22Rv1 (cell line): ENCODE measurements around the gene SPEM1.
"Not testable (repeated sequence)": the region's sequence is repeated elsewhere in the genome, so short reads cannot be mapped to it uniquely, and the experiment has no call there.

Experiments
- H3K27ac ChIP-seq: fragments of 450-650 bp; 2 replicates; pipeline ENCODE4 v1.5.1; 2017
- ZFX ChIP-seq: fragments of 450-650 bp; IDR thresholded peaks from 2 replicates; pipeline ENCODE4 v1.6.1; 2017; ENCODE audit warnings: antibody characterized with exemption, borderline replicate concordance
- TF ChIP-seq, protein P1 (sequence below): fragments of 450-650 bp; IDR thresholded peaks from 2 replicates; pipeline ENCODE4 v1.5.1; 2017; ENCODE audit warnings: mild to moderate bottlenecking

The SPEM1 gene

DNA sequence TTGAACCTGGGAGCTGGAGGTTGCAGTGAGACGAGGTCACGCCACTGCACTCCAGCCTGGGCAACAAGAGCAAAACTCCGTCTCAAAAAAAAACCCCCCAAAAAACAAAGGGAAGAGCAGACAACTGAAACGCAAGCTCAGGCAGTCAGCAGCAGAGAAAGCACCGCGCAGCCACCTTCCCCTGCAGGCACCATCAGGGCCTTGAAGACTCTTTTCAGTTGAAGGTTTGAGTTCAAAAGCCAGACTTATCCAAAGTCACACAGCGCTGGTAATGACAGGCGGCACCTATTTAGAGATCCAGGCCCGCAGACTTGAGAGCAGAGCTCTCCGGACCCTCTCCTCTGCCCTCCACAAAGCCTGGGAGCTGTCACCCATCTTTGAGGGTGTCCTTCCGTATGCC, 48.2 kb downstream of the SPEM1 start:
- no peak for TF ChIP-seq ZFX
- TF ChIP-seq, protein P1, sequence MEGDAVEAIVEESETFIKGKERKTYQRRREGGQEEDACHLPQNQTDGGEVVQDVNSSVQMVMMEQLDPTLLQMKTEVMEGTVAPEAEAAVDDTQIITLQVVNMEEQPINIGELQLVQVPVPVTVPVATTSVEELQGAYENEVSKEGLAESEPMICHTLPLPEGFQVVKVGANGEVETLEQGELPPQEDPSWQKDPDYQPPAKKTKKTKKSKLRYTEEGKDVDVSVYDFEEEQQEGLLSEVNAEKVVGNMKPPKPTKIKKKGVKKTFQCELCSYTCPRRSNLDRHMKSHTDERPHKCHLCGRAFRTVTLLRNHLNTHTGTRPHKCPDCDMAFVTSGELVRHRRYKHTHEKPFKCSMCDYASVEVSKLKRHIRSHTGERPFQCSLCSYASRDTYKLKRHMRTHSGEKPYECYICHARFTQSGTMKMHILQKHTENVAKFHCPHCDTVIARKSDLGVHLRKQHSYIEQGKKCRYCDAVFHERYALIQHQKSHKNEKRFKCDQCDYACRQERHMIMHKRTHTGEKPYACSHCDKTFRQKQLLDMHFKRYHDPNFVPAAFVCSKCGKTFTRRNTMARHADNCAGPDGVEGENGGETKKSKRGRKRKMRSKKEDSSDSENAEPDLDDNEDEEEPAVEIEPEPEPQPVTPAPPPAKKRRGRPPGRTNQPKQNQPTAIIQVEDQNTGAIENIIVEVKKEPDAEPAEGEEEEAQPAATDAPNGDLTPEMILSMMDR: no peak

DNA sequence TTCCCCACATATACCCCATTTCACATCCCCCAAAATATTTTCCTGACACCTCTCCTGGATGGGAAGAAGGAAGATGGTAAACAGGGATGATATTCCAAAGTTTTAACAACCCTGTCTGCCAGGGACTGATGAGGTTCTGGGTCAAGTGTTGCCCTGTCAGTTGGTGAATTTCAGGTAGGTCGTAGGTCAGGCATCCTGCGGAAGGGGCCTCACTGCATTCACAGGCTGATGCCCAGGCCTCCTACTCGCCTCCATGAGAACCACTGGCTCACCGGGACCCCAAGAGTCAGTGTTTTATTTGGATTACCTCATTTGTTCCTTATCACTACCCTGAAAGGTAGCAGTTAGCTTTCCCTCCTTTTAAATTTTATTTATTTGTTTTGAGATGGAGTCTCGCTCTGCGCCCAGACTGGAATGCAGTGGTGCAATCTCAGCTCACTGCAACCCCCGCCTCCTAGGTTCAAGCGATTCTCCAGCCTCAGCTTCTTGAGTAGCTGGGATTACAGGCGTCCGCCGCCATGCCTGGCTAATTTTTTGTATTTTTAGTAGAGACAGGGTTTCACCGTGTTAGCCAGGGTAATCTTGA, 48.8 kb downstream of the SPEM1 start:
- no peak overlapping the region for H3K27ac ChIP-seq
- TF ChIP-seq, protein P1: no peak
- TF ChIP-seq ZFX: no peak

More for the DNA sequence above, 48.2 kb downstream of the SPEM1 start:
- no peak overlapping the region for H3K27ac ChIP-seq

DNA sequence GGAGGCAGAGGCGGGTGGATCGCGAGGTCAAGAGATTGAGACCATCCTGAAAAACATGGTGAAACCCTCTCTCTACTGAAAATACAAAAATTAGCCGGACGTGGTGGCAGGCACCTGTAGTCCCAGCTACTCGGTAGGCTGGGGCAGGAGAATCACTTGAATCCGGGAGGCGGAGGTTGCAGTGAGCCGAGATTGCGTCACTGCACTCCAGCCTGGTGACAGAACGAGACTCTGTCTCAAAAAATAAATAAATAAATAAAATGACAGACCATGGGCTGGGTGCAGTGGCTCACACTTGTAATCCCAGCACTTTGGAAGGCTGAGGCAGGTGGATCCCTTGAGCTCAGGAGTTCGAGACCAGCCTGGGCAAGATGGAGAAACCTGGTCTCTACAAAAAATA, 49.7 kb downstream of the SPEM1 start:
- H3K27ac ChIP-seq: not testable (repeated sequence)

DNA sequence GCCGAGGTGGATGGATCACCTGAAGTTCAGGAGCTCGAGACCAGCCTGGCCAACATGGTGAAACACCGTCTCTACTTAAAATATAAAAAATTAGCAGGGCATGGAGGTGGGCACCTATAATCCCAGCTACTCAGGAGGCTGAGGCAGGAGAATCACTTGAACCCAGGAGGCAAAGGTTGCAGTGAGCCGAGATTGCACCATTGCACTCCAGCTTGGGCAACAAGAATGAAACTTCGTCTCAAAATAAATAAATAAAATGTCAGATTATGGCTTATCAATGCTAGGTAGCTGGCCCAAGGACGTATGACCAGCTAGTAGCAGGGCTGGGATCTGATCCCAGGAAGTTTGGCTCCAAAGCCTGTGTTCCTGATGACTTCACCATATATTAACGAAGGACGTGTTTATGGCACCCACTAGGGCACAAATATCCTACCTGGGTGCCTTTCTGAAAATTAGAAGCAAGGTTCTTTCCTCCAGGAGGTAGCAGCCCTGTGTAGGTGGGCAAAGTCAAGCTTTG, 50.4 kb downstream of the SPEM1 start:
- H3K27ac ChIP-seq: not testable (repeated sequence)
